GM13976 (cell line): ENCODE data around the gene FOXO4.
A peak's percentile ranks its signal among the peaks of the same experiment; 100 is the strongest.

Source experiments
- DNase-seq: peaks from one replicate; pipeline ENCODE4 v3.0.0; 2012; ENCODE audit warnings: low spot score
- in situ Hi-C: fragments of 300-500 bp; cut with MboI; formaldehyde crosslinking; loops from one replicate; pipeline ENCODE4 v1.12.0; 2022; ENCODE audit warnings: low sequenced_read_pairs, mixed read lengths, inconsistent platforms; ENCODE audit not compliant: unreplicated experiment
- TF ChIP-seq, protein P1 (sequence below): IDR thresholded peaks from 2 replicates; pipeline ENCODE4 v1.5.1; 2012; ENCODE audit warnings: borderline replicate concordance, mild to moderate bottlenecking; ENCODE audit not compliant: insufficient read depth; ENCODE audit errors: extremely low read depth, missing control alignments, control extremely low read depth

The FOXO4 gene

GRCh38 chrX:71128915-71129765, 33.5 kb downstream of the FOXO4 start:
- in situ Hi-C loops: no loop called here
- DNase-seq: peak; percentile 75
- TF ChIP-seq, protein P1, sequence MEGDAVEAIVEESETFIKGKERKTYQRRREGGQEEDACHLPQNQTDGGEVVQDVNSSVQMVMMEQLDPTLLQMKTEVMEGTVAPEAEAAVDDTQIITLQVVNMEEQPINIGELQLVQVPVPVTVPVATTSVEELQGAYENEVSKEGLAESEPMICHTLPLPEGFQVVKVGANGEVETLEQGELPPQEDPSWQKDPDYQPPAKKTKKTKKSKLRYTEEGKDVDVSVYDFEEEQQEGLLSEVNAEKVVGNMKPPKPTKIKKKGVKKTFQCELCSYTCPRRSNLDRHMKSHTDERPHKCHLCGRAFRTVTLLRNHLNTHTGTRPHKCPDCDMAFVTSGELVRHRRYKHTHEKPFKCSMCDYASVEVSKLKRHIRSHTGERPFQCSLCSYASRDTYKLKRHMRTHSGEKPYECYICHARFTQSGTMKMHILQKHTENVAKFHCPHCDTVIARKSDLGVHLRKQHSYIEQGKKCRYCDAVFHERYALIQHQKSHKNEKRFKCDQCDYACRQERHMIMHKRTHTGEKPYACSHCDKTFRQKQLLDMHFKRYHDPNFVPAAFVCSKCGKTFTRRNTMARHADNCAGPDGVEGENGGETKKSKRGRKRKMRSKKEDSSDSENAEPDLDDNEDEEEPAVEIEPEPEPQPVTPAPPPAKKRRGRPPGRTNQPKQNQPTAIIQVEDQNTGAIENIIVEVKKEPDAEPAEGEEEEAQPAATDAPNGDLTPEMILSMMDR: peak; percentile 82

- TF ChIP-seq, protein P1: no peak
- DNase-seq: no peak
- in situ Hi-C loops: no loop called here
Observed at GRCh38 chrX:71131510-71131909, 35.9 kb downstream of the FOXO4 start.

DNA sequence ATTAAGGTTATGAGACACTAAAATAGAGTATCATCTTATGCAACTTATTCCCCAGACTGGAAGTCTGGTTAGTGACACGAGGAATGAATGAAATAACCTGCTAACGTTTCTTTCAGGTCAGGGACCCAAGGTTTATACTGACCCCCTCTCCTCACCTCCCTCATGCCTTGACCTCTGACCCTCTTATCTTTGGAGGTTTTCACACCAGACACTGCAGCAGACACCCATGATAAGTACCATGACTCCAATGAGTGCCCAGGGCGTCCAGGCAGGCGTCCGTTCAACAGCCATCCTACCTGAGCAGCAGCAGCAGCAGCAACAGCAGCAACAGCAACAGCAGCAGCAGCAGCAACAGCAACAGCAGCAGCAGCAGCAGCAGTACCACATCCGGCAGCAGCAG, 44.8 kb downstream of the FOXO4 start:
- in situ Hi-C loops: no loop called here
- DNase-seq: no peak
- TF ChIP-seq, protein P1: no peak

GRCh38 chrX:71143508-71143907, 47.9 kb downstream of the FOXO4 start:
- in situ Hi-C loops: no loop called here
- no peak for DNase-seq
- TF ChIP-seq, protein P1: no peak

DNA sequence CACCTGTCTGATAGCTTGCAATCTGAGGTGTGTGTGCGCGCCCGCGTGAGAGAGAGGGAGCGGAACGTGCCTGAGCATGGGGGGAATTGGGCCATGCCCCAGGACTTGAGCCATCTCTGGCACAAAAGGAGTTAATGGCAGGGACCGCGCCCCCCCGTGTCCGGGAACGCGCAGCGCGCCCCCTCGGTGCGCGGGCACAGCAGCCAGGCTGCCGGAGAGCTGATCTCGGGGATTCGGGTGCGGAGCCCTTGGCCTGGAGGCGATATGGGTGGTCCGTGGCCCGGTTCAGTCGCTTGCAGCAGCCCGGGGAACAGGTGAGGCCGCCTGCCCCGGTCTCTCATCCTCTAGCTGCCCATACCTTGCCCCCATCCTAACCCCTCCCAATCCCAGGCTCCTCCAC, 49.0 kb downstream of the FOXO4 start, which contains the start of gene NLGN3:
Gene NLGN3 (plus strand): TSS at position 191 of the 400 bp plus-strand sequence. CDS start 2,909 bp downstream, outside the sequence.
- TF ChIP-seq, protein P1: no peak
- no peak for DNase-seq
- in situ Hi-C loops: no loop called here

DNA sequence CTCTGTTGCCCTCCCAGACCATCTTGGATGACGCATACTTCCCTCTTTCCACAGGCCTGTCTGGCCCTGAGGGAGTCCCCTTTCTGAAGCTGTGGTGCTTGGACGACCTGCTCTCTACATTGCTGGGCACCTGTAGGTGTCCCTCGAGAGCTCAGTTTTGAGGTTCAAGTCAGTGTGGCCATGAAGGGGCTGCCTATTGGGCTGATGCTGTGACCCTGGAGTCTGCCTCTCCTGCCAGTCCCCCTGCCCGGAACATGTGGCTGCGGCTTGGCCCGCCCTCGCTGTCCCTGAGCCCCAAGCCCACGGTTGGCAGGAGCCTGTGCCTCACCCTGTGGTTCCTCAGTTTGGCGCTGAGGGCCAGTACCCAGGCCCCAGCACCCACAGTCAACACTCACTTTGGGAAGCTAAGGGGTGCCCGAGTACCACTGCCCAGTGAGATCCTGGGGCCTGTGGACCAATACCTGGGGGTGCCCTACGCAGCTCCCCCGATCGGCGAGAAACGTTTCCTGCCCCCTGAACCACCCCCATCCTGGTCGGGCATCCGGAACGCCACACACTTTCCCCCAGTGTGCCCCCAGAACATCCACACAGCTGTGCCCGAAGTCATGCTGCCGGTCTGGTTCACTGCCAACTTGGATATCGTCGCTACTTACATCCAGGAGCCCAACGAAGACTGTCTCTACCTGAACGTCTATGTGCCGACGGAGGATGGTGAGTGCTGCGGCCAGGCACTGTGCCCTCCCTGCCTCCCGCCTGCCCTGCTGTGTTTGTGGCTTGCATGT, 52.0 kb downstream of the FOXO4 start:
- TF ChIP-seq, protein P1: no peak
- no peak for DNase-seq
- in situ Hi-C loops: no loop called here
